IMR-90 (cell line): ENCODE results near the gene BCS1L. TPM values are rescaled to one million over a fixed set of nuclear protein-coding genes. Genes with fewer than 3 reads are reported as not detected.

Source experiments
- ATAC-seq: fragments of 200-7000 bp; cut with Tn5 transposase; 2 replicates; pipeline ENCODE4 v1.9.1; 2020; ENCODE audit warnings: low read depth, mild to moderate bottlenecking, moderate library complexity
- BruUV-seq: library from RNA; stranded (reverse); fragments of 400-500 nt; replicated peaks from 2 replicates; lab custom pipeline; 2021; lab: Mats Ljungman, UMichigan
- CTCF ChIA-PET: fragments of 300-600 bp; formaldehyde crosslinking; extraction: SDS; loops from one replicate; lab custom pipeline; 2021; ENCODE audit warnings: antibody characterized with exemption; lab: Yijun Ruan, JAX
- POLR2A ChIA-PET: fragments of 300-600 bp; sonication (Branson Sonifier 250); formaldehyde crosslinking; loops from one replicate; lab custom pipeline; 2022; ENCODE audit warnings: antibody characterized with exemption; ENCODE audit not compliant: unreplicated experiment; lab: Charles Lee
- DNase-seq: peaks from one replicate; pipeline ENCODE4 v3.0.0; 2013
- H2AFZ ChIP-seq: replicated peaks from 2 replicates; pipeline ENCODE3; 2013; ENCODE audit warnings: low read length, mild to moderate bottlenecking; ENCODE audit not compliant: poor library complexity
- H2AK5ac ChIP-seq: 2 replicates; pipeline ENCODE4 v1.6.1; 2013; ENCODE audit warnings: low read depth, low read length, inconsistent platforms
- H2AK9ac ChIP-seq: replicated peaks from 2 replicates; pipeline ENCODE3; 2013; ENCODE audit warnings: mild to moderate bottlenecking, low read depth, low read length, moderate library complexity; ENCODE audit not compliant: poor library complexity
- H2BK120ac ChIP-seq: 2 replicates; pipeline ENCODE4 v1.6.1; 2013; ENCODE audit warnings: low read depth, low read length, inconsistent platforms
- H2BK15ac ChIP-seq: 3 replicates; pipeline ENCODE4 v1.6.1; 2013; ENCODE audit warnings: low read depth, low read length, inconsistent platforms
- H2BK20ac ChIP-seq: 2 replicates; pipeline ENCODE4 v1.6.1; 2013; ENCODE audit warnings: low read depth, mild to moderate bottlenecking, inconsistent platforms, low read length, moderate library complexity
- H2BK5ac ChIP-seq: 2 replicates; pipeline ENCODE4 v1.6.1; 2013; ENCODE audit warnings: mild to moderate bottlenecking, low read depth, low read length, inconsistent platforms; ENCODE audit not compliant: poor library complexity, severe bottlenecking
- H3K14ac ChIP-seq: replicated peaks from 2 replicates; pipeline ENCODE4 v1.6.1; 2013; ENCODE audit warnings: low read depth, low read length, inconsistent platforms
- H3K18ac ChIP-seq: 2 replicates; pipeline ENCODE4 v1.6.1; 2013; ENCODE audit warnings: low read depth, low read length, control low read depth
- H3K23ac ChIP-seq: 2 replicates; pipeline ENCODE4 v1.6.1; 2013; ENCODE audit warnings: low read depth, low read length, inconsistent platforms
- H3K27ac ChIP-seq: 2 replicates; pipeline ENCODE4 v1.5.1; 2013; ENCODE audit warnings: mild to moderate bottlenecking, control low read depth, low read length; ENCODE audit not compliant: insufficient read depth
- H3K27me3 ChIP-seq: 2 replicates; pipeline ENCODE4 v1.6.1; 2013; ENCODE audit warnings: low read length; ENCODE audit not compliant: control insufficient read depth, insufficient read depth
- H3K36me3 ChIP-seq: 2 replicates; pipeline ENCODE4 v1.6.1; 2013; ENCODE audit warnings: low read length, mixed read lengths; ENCODE audit not compliant: control insufficient read depth, insufficient read depth
- H3K4ac ChIP-seq: 2 replicates; pipeline ENCODE4 v1.6.1; 2013; ENCODE audit warnings: low read depth, low read length, inconsistent platforms
- H3K4me1 ChIP-seq: 2 replicates; pipeline ENCODE4 v1.6.1; 2013; ENCODE audit warnings: low read length, mixed read lengths; ENCODE audit not compliant: control insufficient read depth, insufficient read depth
- H3K4me2 ChIP-seq: 2 replicates; pipeline ENCODE4 v1.6.1; 2013; ENCODE audit warnings: low read depth, mild to moderate bottlenecking, control low read depth, low read length, moderate library complexity
- H3K4me3 ChIP-seq: 2 replicates; pipeline ENCODE4 v1.5.1; 2013; ENCODE audit warnings: low read depth, mild to moderate bottlenecking, control low read depth, low read length, moderate library complexity; ENCODE audit not compliant: insufficient read depth
- H3K56ac ChIP-seq: 2 replicates; pipeline ENCODE4 v1.6.1; 2013; ENCODE audit warnings: low read length, inconsistent platforms; ENCODE audit not compliant: insufficient read depth; ENCODE audit errors: extremely low read depth
- H3K79me1 ChIP-seq, 2 experiments: 2 replicates each; pipeline ENCODE4 v1.6.1; 2013; ENCODE audit warnings: low read length in 2 of 2, inconsistent platforms in 1 of 2, low read depth in 1 of 2
- H3K9ac ChIP-seq: 2 replicates; pipeline ENCODE4 v1.6.1; 2013; ENCODE audit warnings: low read depth, low read length, control low read depth
- H3K9me1 ChIP-seq: 2 replicates; pipeline ENCODE4 v1.6.1; 2013; ENCODE audit warnings: low read length, inconsistent platforms; ENCODE audit not compliant: insufficient read depth
- H3K9me3 ChIP-seq: 2 replicates; pipeline ENCODE4 v1.6.1; 2013; ENCODE audit warnings: low read length; ENCODE audit not compliant: control insufficient read depth, insufficient read depth
- H4K20me1 ChIP-seq: 2 replicates; pipeline ENCODE4 v1.6.1; 2013; ENCODE audit warnings: low read length, inconsistent platforms; ENCODE audit not compliant: insufficient read depth
- H4K5ac ChIP-seq: 2 replicates; pipeline ENCODE4 v1.6.1; 2013; ENCODE audit warnings: mild to moderate bottlenecking, low read depth, low read length, control low read depth
- H4K8ac ChIP-seq, 2 experiments: 2 replicates each; pipeline ENCODE4 v1.6.1; 2013; ENCODE audit warnings: low read depth in 2 of 2, low read length in 2 of 2, control low read depth in 1 of 2, inconsistent platforms in 1 of 2
- H4K91ac ChIP-seq: 2 replicates; pipeline ENCODE4 v1.6.1; 2013; ENCODE audit warnings: low read depth, low read length, inconsistent platforms; ENCODE audit not compliant: insufficient read depth
- CTCF ChIP-seq: conservative IDR thresholded peaks from 2 replicates; pipeline ENCODE4 v1.5.1; 2012; ENCODE audit warnings: mild to moderate bottlenecking, low read depth, low read length, improper control_type of control experiment
- ELK1 ChIP-seq: fragments of 150-350 bp; IDR thresholded peaks from 2 replicates; pipeline ENCODE4 v1.6.1; 2016; ENCODE audit warnings: low read depth, mild to moderate bottlenecking, low read length, moderate library complexity, borderline replicate concordance
- FOS ChIP-seq: fragments of 150-350 bp; IDR thresholded peaks from 2 replicates; pipeline ENCODE4 v1.6.1; 2016; ENCODE audit warnings: low read depth, low read length
- POLR2A ChIP-seq: IDR thresholded peaks from 2 replicates; pipeline ENCODE4 v1.6.1; 2012; ENCODE audit warnings: mild to moderate bottlenecking, low read depth, low read length
- RFX5 ChIP-seq: IDR thresholded peaks from 2 replicates; pipeline ENCODE4 v1.8.0; 2012; ENCODE audit warnings: low read depth, mild to moderate bottlenecking, low read length, moderate library complexity
- SMC3 ChIP-seq: fragments of 150-350 bp; IDR thresholded peaks from 2 replicates; pipeline ENCODE4 v1.6.1; 2016; ENCODE audit warnings: low read depth, mild to moderate bottlenecking, antibody characterized with exemption, low read length, moderate library complexity
- USF2 ChIP-seq: fragments of 150-350 bp; IDR thresholded peaks from 2 replicates; pipeline ENCODE4 v1.6.1; 2017; ENCODE audit warnings: mild to moderate bottlenecking, antibody characterized with exemption, low read length, low read depth
- WGBS, 2 experiments: methylation state at CpG; one replicate each; pipeline versions ENCODE4 v1.1.5 to v1.1.7; 2013; ENCODE audit warnings: missing lambda C conversion rate in 2 of 2; ENCODE audit not compliant: insufficient read length in 1 of 2; ENCODE audit errors: extremely low coverage in 2 of 2; 5-methylcytosine and 5-hydroxymethylcytosine counted together
- dilution Hi-C: fragments of 300-500 bp; cut with HindIII; formaldehyde crosslinking; loops from one replicate; pipeline ENCODE4 v1.14.3; 2018; ENCODE audit warnings: low sequenced_read_pairs; ENCODE audit not compliant: unreplicated experiment
- in situ Hi-C: fragments of 300-500 bp; cut with MboI; formaldehyde crosslinking; loops from 3 replicates; pipeline ENCODE4 v1.14.3; 2019; ENCODE audit warnings: low sequenced_read_pairs, inconsistent platforms, mixed read lengths
- intact Hi-C: fragments of 100-400 bp; cut with micrococcal nuclease; formaldehyde crosslinking; loops from 2 replicates; pipeline ENCODE4 v1.10.0; 2022
- polyA plus RNA-seq, 3 experiments: library from polyadenylated mRNA; depleted of rRNA; stranded (reverse); fragments of >200 nt; gene quantifications; 2 replicates each; pipeline ENCODE4 v1.2.3, GENCODE V29; 2012; ENCODE audit warnings: low replicate concordance in 1 of 3
- total RNA-seq: library from RNA; depleted of rRNA; stranded (reverse); fragments of >200 nt; gene quantifications from 2 replicates; pipeline ENCODE4 v1.2.3, GENCODE V29; 2012

The BCS1L gene
- total and polyA plus RNA-seq, 2 of the 4 experiments (the other 2 are of a cell fraction), result 39.1 to 56.7 TPM

GRCh38 chr2:218623366-218623705, 36.1 kb upstream of the BCS1L start:
- DNase-seq (no peak), ATAC-seq (no peak)
- H2BK120ac ChIP-seq, result no peak overlapping the region
- 0 out of 2 replicates have a peak, but pooled peaks cover 3% of the 10 kb centered on the region for H3K9me1 ChIP-seq
- no peak overlapping the region for H3K9ac ChIP-seq
- H3K4me1 ChIP-seq, result no peaks in the 10 kb centered on the region; the same call in 1 of the 2 replicates
- H3K14ac ChIP-seq, result no peak overlapping the region
- BruUV-seq, result no TSS peak
- H3K56ac ChIP-seq, result no peak overlapping the region
- no peak overlapping the region for H3K4ac ChIP-seq
- no peak overlapping the region for H2BK20ac ChIP-seq
- no peak overlapping the region for H3K27ac ChIP-seq
- H2BK5ac ChIP-seq, result no peak overlapping the region
- no peak overlapping the region for H3K18ac ChIP-seq
- dilution Hi-C loops, result no loop called here
- ChIA-PET CTCF (no interaction called here), POLR2A (no interaction called here)
- no peaks in the 10 kb centered on the region for H4K20me1 ChIP-seq
- in situ Hi-C loops, result no loop called here
- no peaks in the 10 kb centered on the region for H3K27me3 ChIP-seq
- no peaks in the 10 kb centered on the region for H3K79me1 ChIP-seq
- H2AFZ ChIP-seq, result no peak overlapping the region
- H2AK9ac ChIP-seq, result no peak overlapping the region
- no CpG with 5 or more reads among the region's 3 CpGs for WGBS, 2 experiments
- no peaks in the 10 kb centered on the region for H3K36me3 ChIP-seq
- H4K5ac ChIP-seq, result no peak overlapping the region
- no peak for TF ChIP-seq FOS
- TF ChIP-seq SMC3, result no peak
- TF ChIP-seq POLR2A, result no peak
- no peak for TF ChIP-seq USF2
- no peak for TF ChIP-seq RFX5
- no peak for TF ChIP-seq CTCF
- TF ChIP-seq ELK1, result no peak
- no peak overlapping the region for H3K4me2 ChIP-seq
- intact Hi-C loops, result no loop called here
- H2AK5ac ChIP-seq, result no peak overlapping the region
- no peak overlapping the region for H4K91ac ChIP-seq
- no peaks in the 10 kb centered on the region for H3K9me3 ChIP-seq
- no peak overlapping the region for H2BK15ac ChIP-seq
- no peak overlapping the region for H4K8ac ChIP-seq
- no peak overlapping the region for H3K23ac ChIP-seq
- H3K4me3 ChIP-seq, result no peak overlapping the region
